B cell (primary cell): ENCODE measurements around the gene MEIS3. TPM values are rescaled to one million over a fixed set of nuclear protein-coding genes. Genes with fewer than 3 reads are reported as not detected.

Experiments used
- ATAC-seq: fragments of 200-7000 bp; cut with Tn5 transposase; one replicate; pipeline ENCODE4 v1.10.0; 2021; ENCODE audit warnings: low read depth, mild to moderate bottlenecking, moderate number of reproducible peaks, moderate library complexity
- CTCF ChIA-PET: fragments of 350-600 bp; sonication (Branson Sonifier 250); formaldehyde crosslinking; loops from one replicate; lab custom pipeline; 2021; ENCODE audit warnings: antibody characterized with exemption, inconsistent platforms; lab: Charles Lee
- POLR2A ChIA-PET: fragments of 350-600 bp; sonication (Branson Sonifier 250); formaldehyde crosslinking; loops from one replicate; lab custom pipeline; 2021; ENCODE audit warnings: antibody characterized with exemption; lab: Charles Lee
- DNase-seq: peaks from one replicate; pipeline ENCODE4 v3.0.0; 2013
- H2AFZ ChIP-seq: 2 replicates; pipeline ENCODE4 v1.6.1; 2012; ENCODE audit warnings: mild to moderate bottlenecking, low read depth, low read length; ENCODE audit not compliant: insufficient read depth, poor library complexity, severe bottlenecking
- H3K27ac ChIP-seq, 2 donors: 1 replicate in 1 of 2; 2 replicates in 1 of 2; pipeline ENCODE4 v1.5.1; 2012 to 2013; ENCODE audit warnings: low read length in 2 of 2, mild to moderate bottlenecking in 2 of 2, moderate library complexity in 1 of 2
- H3K27me3 ChIP-seq, 4 experiments: fragments of 200-600 bp in 1 of 4; sonication (generic) in 1 of 4; replicated peaks in 1 of 4; 1 replicate in 2 of 4; 2 replicates in 2 of 4; pipeline versions ENCODE4 v1.6.1 to v1.7.0; 2013 to 2016; ENCODE audit warnings: low read length in 3 of 4, mild to moderate bottlenecking in 2 of 4, mixed read lengths in 1 of 4, moderate library complexity in 1 of 4; ENCODE audit not compliant: insufficient read depth in 4 of 4, control insufficient read depth in 3 of 4; ENCODE audit errors: control extremely low read depth in 1 of 4
- H3K36me3 ChIP-seq, 2 experiments: replicated peaks in 1 of 2; 1 replicate in 1 of 2; 2 replicates in 1 of 2; pipeline versions ENCODE4 v1.6.1 to v1.7.1; 2013; ENCODE audit warnings: low read length in 1 of 2; ENCODE audit not compliant: insufficient read depth in 2 of 2, control insufficient read depth in 1 of 2; ENCODE audit errors: control extremely low read depth in 1 of 2, extremely low read depth in 1 of 2
- H3K4me1 ChIP-seq, 2 donors: fragments of 200-600 bp in 1 of 2; sonication (generic) in 1 of 2; 1 replicate in 1 of 2; 2 replicates in 1 of 2; pipeline versions ENCODE4 v1.5.1 to v1.6.1; 2013 to 2017; ENCODE audit warnings: low read length in 2 of 2; ENCODE audit not compliant: control insufficient read depth in 2 of 2, insufficient read depth in 2 of 2
- H3K4me2 ChIP-seq: replicated peaks from 2 replicates; pipeline ENCODE3; 2012; ENCODE audit warnings: mild to moderate bottlenecking, low read depth, low read length; ENCODE audit not compliant: poor library complexity, severe bottlenecking
- H3K4me3 ChIP-seq, 5 experiments: fragments of 200-600 bp in 1 of 5; sonication (generic) in 1 of 5; 1 replicate in 3 of 5; 2 replicates in 2 of 5; pipeline versions ENCODE4 v1.5.1 to v1.7.0; 2011 to 2016; ENCODE audit warnings: low read length in 4 of 5, mild to moderate bottlenecking in 4 of 5, low read depth in 2 of 5, control low read depth in 1 of 5, moderate library complexity in 1 of 5; ENCODE audit not compliant: insufficient read depth in 1 of 5; ENCODE audit errors: control extremely low read depth in 1 of 5, extremely low read depth in 1 of 5
- H3K79me2 ChIP-seq: fragments of 200-600 bp; sonication (generic); one replicate; pipeline ENCODE4 v1.6.0; 2016; ENCODE audit warnings: low read length; ENCODE audit not compliant: control insufficient read depth, insufficient read depth
- H3K9ac ChIP-seq: fragments of 200-600 bp; sonication (generic); 2 replicates; pipeline ENCODE4 v1.6.1; 2017; ENCODE audit warnings: mild to moderate bottlenecking, low read length, moderate library complexity
- H3K9me3 ChIP-seq, 3 donors: one replicate each; pipeline versions ENCODE4 v1.6.1 to v1.7.1; 2013; ENCODE audit warnings: low read length in 2 of 3; ENCODE audit not compliant: control insufficient read depth in 2 of 3, insufficient read depth in 1 of 3; ENCODE audit errors: control extremely low read depth in 1 of 3
- H4K20me1 ChIP-seq: 2 replicates; pipeline ENCODE4 v1.6.0; 2012; ENCODE audit warnings: mild to moderate bottlenecking, low read length; ENCODE audit not compliant: insufficient read depth, control insufficient read depth, poor library complexity, severe bottlenecking
- H3K27ac Mint-ChIP-seq: one replicate; pipeline ENCODE4 v1.8.0; 2021; ENCODE audit warnings: mixed read lengths
- H3K27me3 Mint-ChIP-seq: one replicate; pipeline ENCODE4 v1.8.0; 2021; ENCODE audit warnings: mixed read lengths
- H3K4me1 Mint-ChIP-seq: one replicate; pipeline ENCODE4 v1.8.0; 2021; ENCODE audit warnings: mixed read lengths
- H3K4me3 Mint-ChIP-seq: one replicate; pipeline ENCODE4 v1.8.0; 2021; ENCODE audit warnings: mixed read lengths
- H3K9me3 Mint-ChIP-seq: one replicate; pipeline ENCODE4 v1.8.0; 2022; ENCODE audit warnings: mixed read lengths; ENCODE audit not compliant: insufficient read depth
- EZH2 ChIP-seq: IDR thresholded peaks from 2 replicates; pipeline ENCODE4 v1.6.1; 2012; ENCODE audit warnings: borderline replicate concordance, low read depth, mild to moderate bottlenecking, moderate library complexity, low read length; ENCODE audit not compliant: insufficient read depth, poor library complexity, severe bottlenecking
- WGBS: methylation state at CpG from one replicate; pipeline ENCODE4 v1.1.5; 2013; ENCODE audit warnings: missing lambda C conversion rate; ENCODE audit not compliant: insufficient coverage; 5-methylcytosine and 5-hydroxymethylcytosine counted together
- intact Hi-C: fragments of 100-400 bp; cut with micrococcal nuclease; formaldehyde crosslinking; loops from one replicate; pipeline ENCODE4 v1.10.0; 2022
- polyA plus RNA-seq: library from polyadenylated mRNA; depleted of rRNA; stranded (reverse); fragments of >200 nt; gene quantifications from 2 replicates; pipeline ENCODE4 v1.2.3, GENCODE V29; 2012
- total RNA-seq, 2 donors: library from RNA; stranded (reverse); fragments of 120-200 nt in 1 of 2; gene quantifications; 1 replicate in 1 of 2; 2 replicates in 1 of 2; pipeline versions ENCODE4 v1.2.3 to v1.2.4, GENCODE V29; 2013 to 2022
- TF ChIP-seq, protein P1 (sequence below): fragments of 200-600 bp; IDR thresholded peaks from one replicate; pipeline ENCODE4 v1.8.0; 2022; ENCODE audit warnings: antibody characterized with exemption, mild to moderate bottlenecking

MEIS3 gene
- total and polyA plus RNA-seq, 2 donors (not counting 1 experiment from before 2014, with no cell fraction given), result not detected

DNA sequence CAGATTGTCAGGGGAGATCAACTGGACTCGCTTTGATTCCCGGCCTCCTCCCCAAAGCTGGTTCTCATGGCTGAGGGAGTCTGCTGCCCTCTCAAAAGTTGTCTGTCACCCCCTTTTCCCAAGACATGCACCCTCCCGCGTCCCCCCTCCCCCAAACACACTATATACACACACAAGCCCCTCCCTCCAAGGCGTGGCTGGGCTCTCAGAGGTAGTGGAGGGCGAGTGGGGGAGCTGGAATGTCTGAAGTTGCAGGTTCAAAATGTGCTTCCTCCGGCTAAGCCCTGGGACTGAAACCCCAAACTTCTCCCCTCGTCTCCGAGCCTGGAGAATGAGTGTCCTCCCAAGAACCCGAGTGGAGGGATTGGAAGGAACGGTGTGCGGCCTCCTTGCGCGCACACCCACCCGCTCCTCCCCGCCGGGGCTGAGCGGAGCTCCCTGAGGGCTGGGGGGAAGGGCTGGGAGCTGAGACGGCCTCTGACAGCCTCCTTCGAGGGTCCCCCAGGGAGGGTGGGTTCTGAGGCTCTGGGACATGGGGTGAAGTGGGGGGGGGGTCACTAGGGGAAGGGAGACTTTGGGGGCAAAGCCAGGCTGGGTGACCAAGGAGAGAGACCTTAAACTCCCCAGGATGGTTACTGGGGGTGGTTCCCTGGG is 9.9 kb upstream of the MEIS3 start:
- ATAC-seq (no peak), DNase-seq (no peak)
- H3K27ac ChIP-seq, result no peak overlapping the region
- H4K20me1 ChIP-seq, result no peaks in the 10 kb centered on the region
- H2AFZ ChIP-seq, result no peak overlapping the region
- Mint-ChIP-seq H3K27ac (no peak overlapping the region), H3K4me3 (peak overlapping the region; percentile 12), H3K4me1 (peaks cover 11% of the 10 kb centered on the region), H3K27me3 (peaks cover 46% of the 10 kb centered on the region), H3K9me3 (no peaks in the 10 kb centered on the region)
- H3K79me2 ChIP-seq, result no peaks in the 10 kb centered on the region
- TF ChIP-seq, protein P1, sequence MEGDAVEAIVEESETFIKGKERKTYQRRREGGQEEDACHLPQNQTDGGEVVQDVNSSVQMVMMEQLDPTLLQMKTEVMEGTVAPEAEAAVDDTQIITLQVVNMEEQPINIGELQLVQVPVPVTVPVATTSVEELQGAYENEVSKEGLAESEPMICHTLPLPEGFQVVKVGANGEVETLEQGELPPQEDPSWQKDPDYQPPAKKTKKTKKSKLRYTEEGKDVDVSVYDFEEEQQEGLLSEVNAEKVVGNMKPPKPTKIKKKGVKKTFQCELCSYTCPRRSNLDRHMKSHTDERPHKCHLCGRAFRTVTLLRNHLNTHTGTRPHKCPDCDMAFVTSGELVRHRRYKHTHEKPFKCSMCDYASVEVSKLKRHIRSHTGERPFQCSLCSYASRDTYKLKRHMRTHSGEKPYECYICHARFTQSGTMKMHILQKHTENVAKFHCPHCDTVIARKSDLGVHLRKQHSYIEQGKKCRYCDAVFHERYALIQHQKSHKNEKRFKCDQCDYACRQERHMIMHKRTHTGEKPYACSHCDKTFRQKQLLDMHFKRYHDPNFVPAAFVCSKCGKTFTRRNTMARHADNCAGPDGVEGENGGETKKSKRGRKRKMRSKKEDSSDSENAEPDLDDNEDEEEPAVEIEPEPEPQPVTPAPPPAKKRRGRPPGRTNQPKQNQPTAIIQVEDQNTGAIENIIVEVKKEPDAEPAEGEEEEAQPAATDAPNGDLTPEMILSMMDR, result no peak
- no peak for TF ChIP-seq EZH2
- 24% methylated on average over 12 of the region's 20 CpGs for WGBS
- no peak overlapping the region for H3K4me3 ChIP-seq
- peaks cover 22 to 26% of the 10 kb centered on the region in 2 donors for H3K4me1 ChIP-seq
- H3K9me3 ChIP-seq, result peaks cover 0 to 41% (median 4%) of the 10 kb centered on the region in 3 donors
- peaks cover 0 to 95% (median 48%) of the 10 kb centered on the region in 4 experiments for H3K27me3 ChIP-seq
- intact Hi-C loops, result no loop called here
- H3K4me2 ChIP-seq, result peak overlapping the region; percentile 58
- H3K36me3 ChIP-seq, result no peaks in the 10 kb centered on the region
- POLR2A ChIA-PET, result interaction anchor here (0.6 kb wide), 1 partner anchor 26 kb away, joined by 3 read pairs; no protein-coding TSS in a partner anchor
- H3K9ac ChIP-seq, result no peak overlapping the region
- CTCF ChIA-PET, result interaction anchor here (1.2 to 1.9 kb wide), 4 partner anchors 7 to 132 kb away, joined by 3 to 13 read pairs (median 5); partner anchors contain the start of gene DHX34
